Activated T-helper 2 cell treated with anti-CD3 and anti-CD28 coated beads, Interferon-gamma antibody, Interleukin-2, Interleukin-4, amounts not matched to agents 10 μg/mL and 5 μg/mL and 100 μg/mL, durations not matched to agents 14 hours and 24 hours and 36 hours (primary cell): ENCODE measurements around the gene OXCT1. TPM values are rescaled to one million over a fixed set of nuclear protein-coding genes. Genes with fewer than 3 reads are reported as not detected.
A peak's percentile ranks its signal among the peaks of the same experiment; 100 is the strongest.

Experiments
- DNase-seq: peaks from one replicate; pipeline ENCODE4 v3.0.0; 2021; ENCODE audit warnings: low spot score
- H3K27ac Mint-ChIP-seq: one replicate; pipeline ENCODE4 v1.8.0; 2021; ENCODE audit warnings: mixed read lengths
- H3K27me3 Mint-ChIP-seq: one replicate; pipeline ENCODE4 v1.8.0; 2021; ENCODE audit warnings: low read depth, mixed read lengths
- H3K36me3 Mint-ChIP-seq: one replicate; pipeline ENCODE4 v1.8.0; 2021; ENCODE audit warnings: low read depth, mixed read lengths
- H3K4me1 Mint-ChIP-seq: one replicate; pipeline ENCODE4 v1.8.0; 2021; ENCODE audit warnings: low read depth, mixed read lengths
- H3K4me3 Mint-ChIP-seq: one replicate; pipeline ENCODE4 v1.8.0; 2021; ENCODE audit warnings: low read depth, mild to moderate bottlenecking, moderate library complexity, mixed read lengths
- H3K9me3 Mint-ChIP-seq: one replicate; pipeline ENCODE4 v1.8.0; 2021; ENCODE audit warnings: mixed read lengths
- intact Hi-C: fragments of 100-400 bp; cut with micrococcal nuclease; formaldehyde crosslinking; loops from one replicate; pipeline ENCODE4 v1.15.1; 2023
- total RNA-seq: library from RNA; stranded (reverse); gene quantifications from 2 replicates; pipeline ENCODE4 v1.2.3, GENCODE V29; 2022

The OXCT1 gene
- total RNA-seq = 118 and 123 TPM in 2 replicates

- peak within 1 kb of the TSS; percentile 88 for H3K27ac Mint-ChIP-seq
- DNase-seq = peak; percentile 93
- H3K4me3 Mint-ChIP-seq = peak within 1 kb of the TSS; percentile 92
- H3K27me3 Mint-ChIP-seq = no peaks in the 10 kb centered on the region
- H3K36me3 Mint-ChIP-seq = peaks cover 37% of the 10 kb centered on the region
- H3K4me1 Mint-ChIP-seq = peaks cover 54% of the 10 kb centered on the region
- H3K9me3 Mint-ChIP-seq = no peaks in the 10 kb centered on the region
- intact Hi-C loops = loop anchor here (1.0 to 2.0 kb wide), 4 partner anchors 13 to 55 kb away; partner anchors contain the start of genes FBXO4 and RIMOC1
Observed at GRCh38 chr5:41869724-41870626, at the start of gene OXCT1. OXCT1 (minus strand) TSS chr5:41870425; CDS start chr5:41870358, 67 bp downstream.

- H3K9me3 Mint-ChIP-seq = no peaks in the 10 kb centered on the region
- DNase-seq = no peak
- H3K4me1 Mint-ChIP-seq = peaks cover 33% of the 10 kb centered on the region
- H3K36me3 Mint-ChIP-seq = peaks cover 77% of the 10 kb centered on the region
- H3K4me3 Mint-ChIP-seq = no peak overlapping the region
- H3K27me3 Mint-ChIP-seq = no peaks in the 10 kb centered on the region
- no peak overlapping the region for H3K27ac Mint-ChIP-seq
- intact Hi-C loops = no loop called here
Observed at GRCh38 chr5:41918105-41918504, 47.9 kb upstream of the OXCT1 start.

- Mint-ChIP-seq H3K27ac (peak overlapping the region; percentile 65), H3K4me3 (no peak overlapping the region), H3K4me1 (peaks cover 55% of the 10 kb centered on the region), H3K36me3 (peaks cover 70% of the 10 kb centered on the region), H3K9me3 (no peaks in the 10 kb centered on the region), H3K27me3 (no peaks in the 10 kb centered on the region)
- intact Hi-C loops = loop anchor here (10.0 kb wide), 1 partner anchor 1106 kb away; no protein-coding TSS in a partner anchor
- DNase-seq = no peak
Observed at GRCh38 chr5:41908374-41909079, 38.3 kb upstream of the OXCT1 start.

- H3K27ac Mint-ChIP-seq = no peak overlapping the region
- peak overlapping the region; percentile 27 for H3K4me3 Mint-ChIP-seq
- H3K27me3 Mint-ChIP-seq = no peaks in the 10 kb centered on the region
- DNase-seq = no peak
- intact Hi-C loops = loop anchor here (10.0 kb wide), 1 partner anchor 1109 kb away; no protein-coding TSS in a partner anchor
- H3K9me3 Mint-ChIP-seq = no peaks in the 10 kb centered on the region
- H3K36me3 Mint-ChIP-seq = peaks cover 47% of the 10 kb centered on the region
- peaks cover 56% of the 10 kb centered on the region for H3K4me1 Mint-ChIP-seq
Observed at GRCh38 chr5:41906151-41906550, 35.9 kb upstream of the OXCT1 start.

GRCh38 chr5:41903892-41904799 lies 33.9 kb upstream of the OXCT1 start, which contains the start of gene RIMOC1:
RIMOC1 (plus strand) TSS chr5:41904344; CDS start chr5:41904368, 24 bp downstream.
- H3K4me3 Mint-ChIP-seq = peak within 1 kb of the TSS; percentile 97
- peak; percentile 98 for DNase-seq
- H3K36me3 Mint-ChIP-seq = peaks cover 32% of the 10 kb centered on the region
- intact Hi-C loops = loop anchor here (1.0 to 10.0 kb wide), 8 partner anchors 10 to 1217 kb away; partner anchors contain the start of genes FBXO4 and OXCT1
- H3K4me1 Mint-ChIP-seq = peaks cover 49% of the 10 kb centered on the region
- no peaks in the 10 kb centered on the region for H3K27me3 Mint-ChIP-seq
- no peaks in the 10 kb centered on the region for H3K9me3 Mint-ChIP-seq
- peak within 1 kb of the TSS; percentile 97 for H3K27ac Mint-ChIP-seq

- Mint-ChIP-seq H3K36me3 (peaks cover 25% of the 10 kb centered on the region), H3K9me3 (no peaks in the 10 kb centered on the region), H3K27ac (peak overlapping the region; percentile 97), H3K27me3 (peaks cover under 1% of the 10 kb centered on the region), H3K4me1 (peaks cover 42% of the 10 kb centered on the region), H3K4me3 (peak overlapping the region; percentile 97)
- intact Hi-C loops = loop anchor here (10.0 kb wide), 1 partner anchor 1111 kb away; no protein-coding TSS in a partner anchor
- DNase-seq = no peak
Observed at GRCh38 chr5:41903382-41903891, 33.2 kb upstream of the OXCT1 start.

- Mint-ChIP-seq H3K27me3 (peaks cover 23% of the 10 kb centered on the region), H3K27ac (no peak overlapping the region), H3K36me3 (no peaks in the 10 kb centered on the region), H3K4me3 (no peak overlapping the region), H3K4me1 (peaks cover 21% of the 10 kb centered on the region), H3K9me3 (peaks cover 4% of the 10 kb centered on the region)
- intact Hi-C loops = no loop called here
- DNase-seq = no peak
Observed at GRCh38 chr5:41896230-41896629, 26.0 kb upstream of the OXCT1 start.

GRCh38 chr5:41893074-41893851 lies 23.0 kb upstream of the OXCT1 start:
- no peaks in the 10 kb centered on the region for H3K36me3 Mint-ChIP-seq
- H3K4me1 Mint-ChIP-seq = peaks cover 26% of the 10 kb centered on the region
- peak overlapping the region; percentile 37 for H3K4me3 Mint-ChIP-seq
- H3K9me3 Mint-ChIP-seq = peaks cover 4% of the 10 kb centered on the region
- DNase-seq = no peak
- intact Hi-C loops = loop anchor here (2.0 kb wide), 1 partner anchor 22 kb away; the partner anchor contains the start of gene OXCT1
- H3K27ac Mint-ChIP-seq = no peak overlapping the region
- H3K27me3 Mint-ChIP-seq = peaks cover 21% of the 10 kb centered on the region

- H3K27me3 Mint-ChIP-seq = peaks cover 18% of the 10 kb centered on the region
- DNase-seq = no peak
- H3K27ac Mint-ChIP-seq = peak overlapping the region; percentile 61
- peaks cover 33% of the 10 kb centered on the region for H3K4me1 Mint-ChIP-seq
- intact Hi-C loops = loop anchor here (2.0 kb wide), 1 partner anchor 21 kb away; the partner anchor contains the start of gene OXCT1
- H3K9me3 Mint-ChIP-seq = peaks cover 4% of the 10 kb centered on the region
- no peaks in the 10 kb centered on the region for H3K36me3 Mint-ChIP-seq
- H3K4me3 Mint-ChIP-seq = no peak overlapping the region
Observed at GRCh38 chr5:41892031-41892430, 21.8 kb upstream of the OXCT1 start.

GRCh38 chr5:41891066-41891707 lies 21.0 kb upstream of the OXCT1 start:
- H3K4me3 Mint-ChIP-seq = no peak overlapping the region
- H3K27me3 Mint-ChIP-seq = peaks cover 10% of the 10 kb centered on the region
- no peak for DNase-seq
- H3K36me3 Mint-ChIP-seq = no peaks in the 10 kb centered on the region
- peaks cover 33% of the 10 kb centered on the region for H3K4me1 Mint-ChIP-seq
- intact Hi-C loops = loop anchor here (2.0 kb wide), 1 partner anchor 14 kb away; the partner anchor contains the start of gene RIMOC1
- peak overlapping the region; percentile 49 for H3K27ac Mint-ChIP-seq
- peaks cover 4% of the 10 kb centered on the region for H3K9me3 Mint-ChIP-seq

GRCh38 chr5:41885286-41885685 lies 15.1 kb upstream of the OXCT1 start:
- Mint-ChIP-seq H3K4me3 (no peak overlapping the region), H3K27ac (peak overlapping the region; percentile 54), H3K36me3 (no peaks in the 10 kb centered on the region), H3K27me3 (no peaks in the 10 kb centered on the region), H3K4me1 (peaks cover 20% of the 10 kb centered on the region), H3K9me3 (no peaks in the 10 kb centered on the region)
- DNase-seq = no peak
- intact Hi-C loops = no loop called here
